Aorta (tissue), 5 donors: ENCODE results near the gene ZMYND10. TPM values are rescaled to one million over a fixed set of nuclear protein-coding genes. Genes with fewer than 3 reads are reported as not detected.

Source experiments
- ATAC-seq: fragments of 200-7000 bp; cut with Tn5 transposase; one replicate; pipeline ENCODE4 v1.9.1; 2022; ENCODE audit warnings: moderate library complexity; ENCODE audit not compliant: low FRiP score
- DNase-seq, 2 donors: peaks; one replicate each; pipeline ENCODE4 v3.0.0-alpha.2; 2020
- H3K27ac ChIP-seq, 2 donors: one replicate each; pipeline ENCODE4 v1.5.1; 2013; ENCODE audit warnings: low read length in 2 of 2, mild to moderate bottlenecking in 2 of 2, moderate library complexity in 2 of 2, control low read depth in 1 of 2, inconsistent platforms in 1 of 2, low read depth in 1 of 2
- H3K27me3 ChIP-seq, 2 donors: one replicate each; pipeline ENCODE4 v1.6.1; 2013; ENCODE audit warnings: control low read depth in 1 of 2, low read length in 1 of 2, mild to moderate bottlenecking in 1 of 2, moderate library complexity in 1 of 2; ENCODE audit not compliant: insufficient read depth in 2 of 2, control insufficient read depth in 1 of 2
- H3K36me3 ChIP-seq, 2 donors: one replicate each; pipeline ENCODE4 v1.6.1; 2013; ENCODE audit warnings: control low read depth in 1 of 2, low read length in 1 of 2, mild to moderate bottlenecking in 1 of 2; ENCODE audit not compliant: insufficient read depth in 2 of 2, control insufficient read depth in 1 of 2
- H3K4me1 ChIP-seq, 2 donors: one replicate each; pipeline ENCODE4 v1.6.1; 2013; ENCODE audit warnings: low read length in 2 of 2, control low read depth in 1 of 2, mild to moderate bottlenecking in 1 of 2, moderate library complexity in 1 of 2; ENCODE audit not compliant: insufficient read depth in 2 of 2, control insufficient read depth in 1 of 2
- H3K4me3 ChIP-seq, 2 donors: one replicate each; pipeline ENCODE4 v1.5.1; 2013; ENCODE audit warnings: low read length in 2 of 2, control low read depth in 1 of 2, mild to moderate bottlenecking in 1 of 2
- H3K9me3 ChIP-seq: one replicate; pipeline ENCODE4 v1.6.1; 2013; ENCODE audit warnings: mild to moderate bottlenecking, low read length; ENCODE audit not compliant: control insufficient read depth
- WGBS, 2 donors: extraction: QIAGEN DNeasy Blood & Tissue Kit; methylation state at CpG; one replicate each; pipeline ENCODE4 v1.1.7; 2013; 5-methylcytosine and 5-hydroxymethylcytosine counted together
- intact Hi-C, 2 donors: fragments of 100-400 bp; cut with DNase I; formaldehyde crosslinking; loops; one replicate each; pipeline versions ENCODE4 v1.14.2 to v1.15.0; 2022
- polyA plus RNA-seq, 2 donors: library from polyadenylated mRNA; stranded (reverse); fragments of 200-250 nt; gene quantifications; one replicate each; pipeline ENCODE4 v1.2.3, GENCODE V29; 2013
- total RNA-seq, 2 donors: library from RNA; stranded (reverse); fragmentation: NEBNext Ultra II Directional; extraction: Animal tissue kit (Norgen Biotek cat#: 25700); gene quantifications; one replicate each; pipeline ENCODE4 v1.2.1, GENCODE V29; 2021
- donor health status: healthy with polysubstance abuse.
- donor health status: Bipolar disorder and iron deficiency.
- donor health status: DM: no; HTN: no; CAD: no.
- donor health status: DM: no; HTN: no; CAD: no.
- donor health status: DM: yes; HTN: yes; CAD: no.

Gene ZMYND10
- total and polyA plus RNA-seq, 4 donors: 0.13 to 3.5 (median 0.82) TPM

GRCh38 chr3:50342813-50343633, 2.5 kb downstream of the ZMYND10 start:
- intact Hi-C loops: no loop called here
- Histone ChIP-seq H3K27me3 (no peaks in the 10 kb centered on the region), H3K4me1 (no peaks in the 10 kb centered on the region), H3K36me3 (no peaks in the 10 kb centered on the region), H3K9me3 (no peaks in the 10 kb centered on the region), H3K27ac (no peak overlapping the region), H3K4me3 (no peak overlapping the region)
- WGBS, 2 donors: 84 to 86% methylated on average over 13 of the region's 13 CpGs
- DNase-seq: no peak
- ATAC-seq: no peak

GRCh38 chr3:50341996-50342650, 3.4 kb downstream of the ZMYND10 start:
- no peak for DNase-seq
- WGBS, 2 donors: 90 to 94% methylated on average over 13 of the region's 13 CpGs
- no peaks in the 10 kb centered on the region for H3K4me1 ChIP-seq
- no peaks in the 10 kb centered on the region for H3K36me3 ChIP-seq
- no peak for ATAC-seq
- H3K27me3 ChIP-seq: no peaks in the 10 kb centered on the region
- H3K4me3 ChIP-seq: no peak overlapping the region
- H3K9me3 ChIP-seq: no peaks in the 10 kb centered on the region
- no peak overlapping the region for H3K27ac ChIP-seq
- intact Hi-C loops: no loop called here

- Histone ChIP-seq H3K9me3 (no peaks in the 10 kb centered on the region), H3K27ac (no peak overlapping the region), H3K4me3 (no peak overlapping the region), H3K36me3 (no peaks in the 10 kb centered on the region), H3K4me1 (no peaks in the 10 kb centered on the region), H3K27me3 (no peaks in the 10 kb centered on the region)
- intact Hi-C loops: no loop called here
- ATAC-seq (no peak), DNase-seq (no peak)
- WGBS, 2 donors: 90 to 95% methylated on average over 9 of the region's 9 CpGs
These were observed 4.0 kb downstream of the ZMYND10 start for GRCh38 chr3:50341537-50341936.

- intact Hi-C loops: no loop called here
- DNase-seq (peak; percentile 89 to 93), ATAC-seq (peak; percentile 68)
- Histone ChIP-seq H3K36me3 (no peaks in the 10 kb centered on the region), H3K27me3 (no peaks in the 10 kb centered on the region), H3K9me3 (no peaks in the 10 kb centered on the region), H3K4me3 (peak within 1 kb of the TSS in 1 of 2 donors; percentile 39), H3K27ac (peak within 1 kb of the TSS in 1 of 2 donors; percentile 2), H3K4me1 (no peaks in the 10 kb centered on the region)
- 5% methylated on average over 82 to 85 of the region's 85 CpGs for WGBS, 2 donors
These were observed 4.8 kb downstream of the ZMYND10 start, which contains the start of gene RASSF1 for GRCh38 chr3:50340448-50341329. Gene RASSF1 (minus strand): TSS chr3:50340836. CDS start chr3:50340805, 31 bp downstream.

- Histone ChIP-seq H3K9me3 (no peaks in the 10 kb centered on the region), H3K27ac (peak overlapping the region in 1 of 2 donors; percentile 2), H3K27me3 (no peaks in the 10 kb centered on the region), H3K4me1 (no peaks in the 10 kb centered on the region), H3K4me3 (peak overlapping the region in 1 of 2 donors; percentile 39), H3K36me3 (no peaks in the 10 kb centered on the region)
- 20 to 33% methylated on average over 9 of the region's 9 CpGs for WGBS, 2 donors
- no peak for ATAC-seq
- intact Hi-C loops: no loop called here
- DNase-seq: no peak
These were observed 5.4 kb downstream of the ZMYND10 start for GRCh38 chr3:50340147-50340447.

- ATAC-seq: no peak
- Histone ChIP-seq H3K36me3 (no peaks in the 10 kb centered on the region), H3K27me3 (no peaks in the 10 kb centered on the region), H3K9me3 (no peaks in the 10 kb centered on the region), H3K4me1 (no peaks in the 10 kb centered on the region), H3K27ac (no peak overlapping the region), H3K4me3 (peak overlapping the region in 1 of 2 donors; percentile 39)
- 77 to 80% methylated on average over 14 of the region's 14 CpGs for WGBS, 2 donors
- no peak for DNase-seq
- intact Hi-C loops: no loop called here
These were observed 5.9 kb downstream of the ZMYND10 start for GRCh38 chr3:50339485-50340146.

- 69 to 72% methylated on average over 5 of the region's 5 CpGs for WGBS, 2 donors
- Histone ChIP-seq H3K4me1 (peaks cover 0 to 5% of the 10 kb centered on the region in 2 donors), H3K4me3 (no peak overlapping the region)
These were observed 6.6 kb downstream of the ZMYND10 start for GRCh38 chr3:50338965-50339364.

GRCh38 chr3:50337175-50337861, 8.2 kb downstream of the ZMYND10 start:
- H3K4me1 ChIP-seq: peaks cover 0 to 5% of the 10 kb centered on the region in 2 donors

More at GRCh38 chr3:50338965-50339364, 6.6 kb downstream of the ZMYND10 start:
- Histone ChIP-seq H3K36me3 (no peaks in the 10 kb centered on the region), H3K27ac (peak overlapping the region in 1 of 2 donors; percentile 18), H3K27me3 (no peaks in the 10 kb centered on the region), H3K9me3 (no peaks in the 10 kb centered on the region)
- ATAC-seq: no peak
- intact Hi-C loops: no loop called here
- no peak for DNase-seq

More at GRCh38 chr3:50337175-50337861, 8.2 kb downstream of the ZMYND10 start:
- H3K36me3 ChIP-seq: no peaks in the 10 kb centered on the region
- H3K9me3 ChIP-seq: no peaks in the 10 kb centered on the region
- ATAC-seq: peak; percentile 93
- H3K27me3 ChIP-seq: no peaks in the 10 kb centered on the region
- peak; percentile 100 for DNase-seq
- WGBS, 2 donors: 0% methylated on average over 67 to 79 of the region's 79 CpGs
- H3K4me3 ChIP-seq: peak overlapping the region; percentile 51 to 78
- intact Hi-C loops: no loop called here
- peak overlapping the region; percentile 17 to 86 for H3K27ac ChIP-seq
